RPMI7951 (cell line): ENCODE results near the gene GOLGA8Q. TPM values are rescaled to one million over a fixed set of nuclear protein-coding genes. Genes with fewer than 3 reads are reported as not detected.
A peak's percentile ranks its signal among the peaks of the same experiment; 100 is the strongest.
"Not testable (repeated sequence)": the region's sequence is repeated elsewhere in the genome, so short reads cannot be mapped to it uniquely, and the experiment has no call there.

ENCODE experiments used
- DNase-seq: peaks from one replicate; pipeline ENCODE4 v3.0.0-alpha.2; 2012; ENCODE audit warnings: low read depth
- total RNA-seq: library from RNA; depleted of rRNA; stranded (reverse); fragments of >200 nt; shearing (Covaris generic); gene quantifications from 2 replicates; pipeline ENCODE4 v1.2.3, GENCODE V29; 2014; rRNA removed

GOLGA8Q gene
- total RNA-seq: not detected in 2 replicates

- DNase-seq: not testable (repeated sequence)
These were observed at the start of gene GOLGA8Q for GRCh38 chr15:30551750-30552149. TSS of gene GOLGA8Q (plus strand) at chr15:30552050. CDS start at chr15:30552078, 28 bp downstream.

GRCh38 chr15:30502904-30503781 is 48.7 kb upstream of the GOLGA8Q start:
- DNase-seq: not testable (repeated sequence)

GRCh38 chr15:30504162-30504843 is 47.5 kb upstream of the GOLGA8Q start:
- DNase-seq: not testable (repeated sequence)

- DNase-seq: not testable (repeated sequence)
These were observed 37.3 kb upstream of the GOLGA8Q start for GRCh38 chr15:30514545-30514944.

GRCh38 chr15:30523453-30524243 is 28.2 kb upstream of the GOLGA8Q start:
- not testable (repeated sequence) for DNase-seq

- not testable (repeated sequence) for DNase-seq
These were observed 25.9 kb upstream of the GOLGA8Q start for GRCh38 chr15:30525912-30526311.

- not testable (repeated sequence) for DNase-seq
These were observed 22.8 kb upstream of the GOLGA8Q start for GRCh38 chr15:30529049-30529448.

GRCh38 chr15:30566949-30567348 is 15.1 kb downstream of the GOLGA8Q start:
- peak; percentile 0 for DNase-seq

GRCh38 chr15:30573012-30573491 is 21.2 kb downstream of the GOLGA8Q start:
- DNase-seq: not testable (repeated sequence)

- DNase-seq: not testable (repeated sequence)
These were observed 27.6 kb downstream of the GOLGA8Q start for GRCh38 chr15:30579394-30579970.

- DNase-seq: not testable (repeated sequence)
These were observed 28.9 kb downstream of the GOLGA8Q start for GRCh38 chr15:30580716-30581115.

GRCh38 chr15:30598953-30599352 is 47.1 kb downstream of the GOLGA8Q start:
- DNase-seq: not testable (repeated sequence)

- not testable (repeated sequence) for DNase-seq
These were observed 51.9 kb downstream of the GOLGA8Q start, which contains the start of gene GOLGA8H for GRCh38 chr15:30603796-30604195. TSS of gene GOLGA8H (plus strand) at chr15:30604028. CDS start at chr15:30604126, 98 bp downstream.

Other genes starting within 250 kb of the GOLGA8Q start
- gene CHRFAM7A, start 158.5 kb upstream of the GOLGA8Q start, total RNA-seq: not detected in 2 replicates
- 0.24 and 0.39 TPM in 2 replicates for gene GOLGA8R, start 137.8 kb upstream of the GOLGA8Q start, total RNA-seq
- gene GOLGA8H, start 52.0 kb downstream of the GOLGA8Q start, total RNA-seq: not detected in 2 replicates